Measurements from ENCODE around the gene NTM.
"Not testable (repeated sequence)": the region's sequence is repeated elsewhere in the genome, so short reads cannot be mapped to it uniquely, and the experiment has no call there.

NTM gene

DNA sequence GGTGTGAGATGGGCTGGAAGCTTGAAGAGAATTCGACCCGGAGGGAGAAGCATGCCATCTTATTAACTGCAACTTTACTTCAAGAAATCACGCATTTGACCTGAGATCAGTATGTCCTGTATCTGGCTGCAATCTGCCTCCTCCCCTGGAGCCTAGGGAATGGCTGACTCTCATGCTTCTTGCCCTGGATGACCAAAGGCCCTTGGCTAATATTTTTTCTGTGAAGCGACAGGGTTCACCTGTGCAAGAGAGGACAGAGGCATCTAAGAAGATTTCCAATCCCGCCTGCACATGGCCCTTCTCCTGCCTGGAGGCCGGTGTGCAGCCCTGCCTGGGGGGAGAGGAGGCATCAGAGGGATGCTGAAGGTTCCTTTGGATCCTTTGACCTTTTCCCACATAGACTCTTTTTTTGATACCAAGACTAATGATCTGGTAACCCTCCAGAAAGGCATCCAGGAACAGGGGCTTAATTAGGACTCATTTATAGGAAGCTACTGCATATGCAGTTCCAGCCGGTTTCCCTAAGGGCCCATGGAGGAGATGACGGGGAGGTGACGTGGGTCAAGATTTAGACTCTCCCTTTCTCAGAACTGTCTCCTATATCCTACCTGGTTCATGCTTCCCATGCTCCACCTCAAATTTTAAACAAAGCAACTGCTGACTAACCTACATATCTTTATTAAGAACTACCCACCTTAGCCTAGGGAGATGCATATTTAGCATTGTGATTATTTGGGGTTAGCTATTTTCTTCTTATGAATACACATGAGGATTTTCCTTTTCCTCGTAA, 50.8 kb downstream of the NTM start:
- H3K27ac Mint-ChIP-seq: no peak overlapping the region
- no peaks in the 10 kb centered on the region for H3K36me3 Mint-ChIP-seq (ENCODE audit: low read depth)
- DNase-seq (ENCODE audit: low spot score): no peak
- no peak overlapping the region for H3K4me3 Mint-ChIP-seq
- H3K9me3 Mint-ChIP-seq: no peaks in the 10 kb centered on the region
- H3K4me1 Mint-ChIP-seq (ENCODE audit: low read depth): no peaks in the 10 kb centered on the region
- H3K27me3 Mint-ChIP-seq (ENCODE audit: low read depth): no peaks in the 10 kb centered on the region

DNA sequence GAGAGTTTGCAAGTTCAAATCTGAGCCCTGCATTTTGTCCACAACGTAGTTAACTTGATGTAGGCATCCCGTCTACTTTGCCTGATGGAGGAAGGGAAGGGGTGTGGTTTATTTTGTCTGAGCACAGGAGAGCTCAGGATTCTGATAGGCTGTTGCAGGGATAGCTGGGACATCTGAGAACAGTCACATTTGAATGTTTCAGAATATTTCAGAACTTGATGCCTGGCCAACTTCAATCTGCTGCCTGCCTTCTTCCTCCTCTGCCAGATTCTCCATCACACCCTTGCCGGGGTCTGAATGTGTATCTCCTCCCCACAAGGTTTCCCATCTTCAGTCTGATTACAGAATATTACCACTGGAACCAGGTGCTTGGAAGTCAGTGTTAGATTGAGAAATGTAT, 51.6 kb downstream of the NTM start:
- Mint-ChIP-seq H3K27ac (no peak overlapping the region), H3K36me3 (ENCODE audit: low read depth) (no peaks in the 10 kb centered on the region), H3K27me3 (ENCODE audit: low read depth) (no peaks in the 10 kb centered on the region), H3K4me3 (no peak overlapping the region), H3K4me1 (ENCODE audit: low read depth) (no peaks in the 10 kb centered on the region), H3K9me3 (no peaks in the 10 kb centered on the region)
- DNase-seq (ENCODE audit: low spot score): no peak

DNA sequence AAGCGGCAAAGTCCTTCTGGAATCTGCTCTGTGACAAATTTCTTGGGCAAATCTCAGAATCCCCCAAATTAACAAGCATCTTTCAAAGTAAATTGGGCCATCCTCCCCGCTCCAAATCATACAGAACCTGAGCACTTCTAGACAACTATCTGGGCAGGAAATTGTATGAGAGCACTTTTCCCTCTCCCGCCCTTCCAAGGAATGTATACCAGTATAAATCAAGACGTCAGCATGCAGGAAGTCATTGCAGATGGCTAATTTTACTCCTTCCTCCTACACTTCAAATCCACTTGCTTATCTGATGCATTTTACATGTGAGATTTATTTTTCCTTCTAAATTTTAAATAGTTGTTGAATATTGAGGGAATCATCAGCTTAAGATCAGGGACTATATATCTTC, 52.1 kb downstream of the NTM start:
- Mint-ChIP-seq H3K27me3 (ENCODE audit: low read depth) (no peaks in the 10 kb centered on the region), H3K4me3 (no peak overlapping the region), H3K27ac (no peak overlapping the region), H3K36me3 (ENCODE audit: low read depth) (no peaks in the 10 kb centered on the region), H3K4me1 (ENCODE audit: low read depth) (no peaks in the 10 kb centered on the region), H3K9me3 (no peaks in the 10 kb centered on the region)
- no peak for DNase-seq (ENCODE audit: low spot score)

DNA sequence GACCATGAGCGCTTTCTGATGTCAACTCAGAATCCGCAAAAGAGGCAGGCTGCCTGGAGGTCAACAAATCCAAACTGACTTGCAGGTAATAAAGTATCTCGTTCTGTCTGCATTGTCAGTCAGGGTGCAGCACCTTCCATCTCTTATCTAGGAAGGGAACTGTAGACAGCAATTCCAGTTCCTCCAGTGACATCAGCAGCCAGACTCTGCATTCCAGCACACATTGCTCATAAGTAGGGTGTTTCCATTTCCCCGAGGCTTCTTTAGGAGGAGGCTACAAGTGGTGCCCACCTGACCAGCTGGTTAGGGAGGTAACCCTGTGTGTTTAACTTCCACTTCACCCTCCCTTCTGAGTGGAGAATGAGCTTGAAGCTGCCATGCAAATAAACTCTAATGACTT, 53.3 kb downstream of the NTM start:
- no peak overlapping the region for H3K4me3 Mint-ChIP-seq
- no peaks in the 10 kb centered on the region for H3K27me3 Mint-ChIP-seq (ENCODE audit: low read depth)
- H3K36me3 Mint-ChIP-seq (ENCODE audit: low read depth): no peaks in the 10 kb centered on the region

DNA sequence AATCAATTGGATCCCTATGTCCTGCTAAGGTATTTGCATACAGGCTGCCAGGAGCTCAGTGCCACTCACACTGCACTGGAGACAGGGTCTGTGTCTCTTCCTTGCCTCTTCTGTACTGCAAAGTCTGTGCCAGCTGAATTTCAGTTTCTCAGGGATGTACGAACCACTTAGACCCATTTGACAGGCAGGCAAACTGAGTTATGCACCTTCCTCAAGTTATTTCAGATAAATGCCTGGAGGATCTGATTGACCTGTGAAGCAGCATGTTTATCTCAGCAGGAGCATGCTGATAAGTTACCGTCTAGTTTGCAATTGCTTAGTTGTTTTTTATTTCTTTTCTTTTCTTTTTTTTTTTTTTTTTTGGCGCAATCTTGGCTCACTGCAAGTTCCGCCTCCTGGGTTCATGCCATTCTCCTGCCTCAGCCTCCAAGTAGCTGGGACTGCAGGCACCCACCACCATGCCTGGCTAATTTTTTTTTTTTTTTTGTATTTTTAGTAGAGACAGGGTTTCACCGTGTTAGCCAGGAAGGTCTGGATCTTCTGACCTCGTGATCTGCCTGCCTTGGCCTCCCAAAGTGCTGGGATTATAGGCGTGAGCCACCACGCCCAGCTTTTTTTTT, 54.0 kb downstream of the NTM start:
- H3K27ac Mint-ChIP-seq; H3K27me3 Mint-ChIP-seq (ENCODE audit: low read depth); H3K4me3 Mint-ChIP-seq; H3K36me3 Mint-ChIP-seq (ENCODE audit: low read depth); H3K9me3 Mint-ChIP-seq; DNase-seq (ENCODE audit: low spot score); H3K4me1 Mint-ChIP-seq (ENCODE audit: low read depth): not testable (repeated sequence)

More for the DNA sequence above, 53.3 kb downstream of the NTM start:
- no peak overlapping the region for H3K27ac Mint-ChIP-seq
- no peak for DNase-seq (ENCODE audit: low spot score)
- H3K4me1 Mint-ChIP-seq (ENCODE audit: low read depth): no peaks in the 10 kb centered on the region
- no peaks in the 10 kb centered on the region for H3K9me3 Mint-ChIP-seq

DNA sequence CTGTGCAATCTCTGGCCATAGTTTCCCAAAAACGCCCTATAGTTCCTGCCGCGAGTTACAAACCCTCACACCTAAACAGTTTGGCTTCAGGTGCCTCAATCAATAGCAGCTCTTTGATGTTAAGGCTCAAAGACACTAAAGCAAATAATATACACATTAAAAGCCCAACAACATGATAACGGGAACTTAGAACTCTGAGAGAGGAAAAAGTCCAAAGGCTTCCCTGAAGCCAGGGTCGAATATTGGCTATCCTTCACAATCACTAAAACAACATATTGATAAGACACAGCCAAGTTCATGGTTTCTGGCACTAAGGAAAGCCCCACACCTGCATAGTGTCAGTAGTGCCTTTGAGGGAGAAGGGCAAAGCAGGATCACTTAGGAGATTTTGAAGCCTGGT, 54.9 kb downstream of the NTM start:
- DNase-seq (ENCODE audit: low spot score): no peak
- no peak overlapping the region for H3K4me3 Mint-ChIP-seq
- no peaks in the 10 kb centered on the region for H3K9me3 Mint-ChIP-seq
- no peaks in the 10 kb centered on the region for H3K4me1 Mint-ChIP-seq (ENCODE audit: low read depth)
- H3K27ac Mint-ChIP-seq: no peak overlapping the region
- no peaks in the 10 kb centered on the region for H3K27me3 Mint-ChIP-seq (ENCODE audit: low read depth)
- no peaks in the 10 kb centered on the region for H3K36me3 Mint-ChIP-seq (ENCODE audit: low read depth)

DNA sequence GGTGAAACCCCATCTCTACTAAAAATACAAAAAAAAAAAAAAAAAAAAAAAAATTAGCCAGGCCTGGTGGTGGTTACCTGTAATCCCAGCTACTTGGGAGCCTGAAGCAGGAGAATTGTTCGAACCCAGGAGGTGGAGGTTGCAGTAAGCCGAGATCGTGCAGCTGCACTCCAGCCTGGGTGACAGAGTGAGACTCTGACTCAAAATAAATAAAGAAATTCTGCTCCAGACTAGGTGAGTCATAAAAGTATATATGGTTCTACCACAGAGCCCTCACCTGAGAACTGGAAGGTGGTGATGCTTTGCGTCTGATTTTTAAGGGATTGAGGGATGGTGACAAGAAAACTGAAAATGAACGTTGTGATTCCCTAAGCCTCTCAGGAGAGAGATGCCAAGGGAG, 58.4 kb downstream of the NTM start:
- DNase-seq (ENCODE audit: low spot score): no peak
- H3K27me3 Mint-ChIP-seq (ENCODE audit: low read depth): no peaks in the 10 kb centered on the region

DNA sequence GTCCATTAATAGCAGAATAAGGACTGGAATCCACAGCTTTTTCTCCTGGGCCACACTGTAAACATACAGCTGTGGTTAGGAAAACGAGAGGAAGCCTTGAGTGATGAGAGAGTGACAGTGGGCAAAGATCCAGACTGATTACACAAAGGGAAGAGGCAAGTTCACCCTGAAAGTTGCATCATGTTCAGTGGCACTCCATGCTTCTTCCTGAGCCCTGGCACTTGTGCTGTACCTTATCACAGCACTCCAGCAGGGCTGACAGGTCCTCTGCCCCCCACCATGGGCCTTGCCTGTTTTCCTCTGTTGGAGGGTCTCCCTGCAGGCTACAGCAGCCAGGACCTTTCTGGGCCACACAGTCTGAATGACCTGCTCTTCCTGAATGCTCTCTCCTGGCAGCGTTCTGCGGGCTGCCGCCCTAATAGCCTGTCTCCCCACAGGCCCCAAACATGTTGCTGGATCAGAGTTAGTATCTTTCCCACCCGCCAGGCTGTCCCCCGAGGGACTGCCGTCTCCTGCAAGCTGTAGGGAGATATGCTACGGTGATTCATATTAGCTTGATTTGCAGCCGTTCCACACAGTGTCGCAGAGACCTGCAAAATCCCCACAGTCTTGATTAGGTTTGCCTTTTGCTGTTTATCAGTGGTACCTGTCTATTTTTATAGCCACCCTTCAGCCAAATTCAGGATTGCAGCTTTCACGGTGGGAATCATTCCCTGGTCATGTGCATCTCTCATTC, 60.2 kb downstream of the NTM start:
- Mint-ChIP-seq H3K36me3 (ENCODE audit: low read depth) (no peaks in the 10 kb centered on the region), H3K4me1 (ENCODE audit: low read depth) (no peaks in the 10 kb centered on the region), H3K4me3 (no peak overlapping the region), H3K27ac (no peak overlapping the region), H3K9me3 (no peaks in the 10 kb centered on the region), H3K27me3 (ENCODE audit: low read depth) (no peaks in the 10 kb centered on the region)
- DNase-seq (ENCODE audit: low spot score): no peak

More for the DNA sequence above, 58.4 kb downstream of the NTM start:
- Mint-ChIP-seq H3K4me1 (ENCODE audit: low read depth) (no peaks in the 10 kb centered on the region), H3K9me3 (no peaks in the 10 kb centered on the region), H3K27ac (no peak overlapping the region), H3K4me3 (no peak overlapping the region), H3K36me3 (ENCODE audit: low read depth) (no peaks in the 10 kb centered on the region)

DNA sequence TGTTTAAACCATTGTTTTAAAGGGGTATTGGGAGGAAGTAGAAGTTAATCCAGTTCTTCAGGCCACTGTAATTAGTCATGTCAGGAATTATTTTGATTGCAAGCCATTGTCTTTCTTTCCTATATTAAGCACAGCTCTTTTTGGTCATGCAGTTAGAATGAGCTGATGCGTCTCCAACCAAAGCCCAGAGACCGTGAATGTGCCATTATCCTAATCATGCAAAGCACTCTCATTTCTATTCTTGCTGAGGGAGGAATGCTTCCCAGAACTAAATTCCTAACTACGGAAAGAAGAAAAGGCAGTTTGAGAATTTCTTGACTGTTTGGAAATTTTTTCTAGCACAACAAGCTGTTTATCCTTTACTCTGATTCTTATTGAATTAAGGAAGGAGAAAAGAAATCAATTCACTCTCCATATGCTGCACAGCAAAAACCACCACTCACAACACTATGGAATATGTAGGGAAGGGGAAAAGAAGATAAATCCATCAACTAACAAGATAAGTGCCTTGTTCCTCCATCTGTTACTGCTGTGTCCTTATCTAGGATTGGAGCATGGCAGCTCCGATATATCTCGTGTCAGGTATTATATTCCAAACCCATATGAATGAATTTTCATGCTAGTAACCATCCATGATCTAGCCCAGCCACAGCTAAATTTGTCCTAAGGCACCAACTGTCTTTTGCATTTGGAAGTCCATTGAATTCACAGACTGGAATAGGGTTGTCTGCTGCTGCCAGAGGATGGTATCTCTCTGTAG, 70.8 kb downstream of the NTM start:
- no peak for DNase-seq (ENCODE audit: low spot score)
- Mint-ChIP-seq H3K4me3 (no peak overlapping the region), H3K9me3 (peaks cover 5% of the 10 kb centered on the region), H3K27me3 (ENCODE audit: low read depth) (no peaks in the 10 kb centered on the region), H3K4me1 (ENCODE audit: low read depth) (no peaks in the 10 kb centered on the region), H3K27ac (no peak overlapping the region), H3K36me3 (ENCODE audit: low read depth) (no peaks in the 10 kb centered on the region)

DNA sequence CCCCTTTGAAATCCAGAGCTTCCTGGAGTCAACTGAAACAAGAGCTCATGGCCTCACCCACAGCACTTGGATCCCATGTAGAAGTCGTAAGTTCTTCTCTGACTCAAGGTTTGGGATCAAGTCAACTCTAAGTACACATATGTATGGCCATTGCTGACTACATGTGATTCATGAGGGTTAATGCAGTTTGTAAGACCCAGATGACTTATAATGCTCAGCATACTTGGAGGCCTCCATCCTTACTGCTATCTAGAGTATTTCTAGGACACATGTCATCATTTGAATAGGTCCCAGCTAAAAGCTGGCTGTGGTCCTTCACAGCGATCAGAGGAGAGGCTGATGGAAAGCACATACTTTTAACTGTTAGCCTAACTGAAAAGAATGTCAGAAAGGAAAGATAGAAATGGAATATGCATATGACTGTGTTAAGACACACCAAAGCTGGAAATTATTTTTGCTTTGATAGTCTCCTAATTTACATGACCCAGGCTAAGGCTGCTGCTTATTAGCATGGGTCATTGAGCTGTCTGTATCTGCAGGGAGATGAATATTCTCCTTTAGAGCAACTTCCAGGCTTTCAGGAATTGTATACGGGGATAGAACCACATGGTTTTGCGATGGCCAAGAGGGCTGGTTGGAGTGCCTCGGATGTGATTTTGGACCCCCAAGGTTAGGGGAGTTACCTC, 76.3 kb downstream of the NTM start:
- no peaks in the 10 kb centered on the region for H3K4me1 Mint-ChIP-seq (ENCODE audit: low read depth)
- no peaks in the 10 kb centered on the region for H3K36me3 Mint-ChIP-seq (ENCODE audit: low read depth)
- no peak overlapping the region for H3K4me3 Mint-ChIP-seq
- H3K27ac Mint-ChIP-seq: no peak overlapping the region
- no peaks in the 10 kb centered on the region for H3K9me3 Mint-ChIP-seq
- DNase-seq (ENCODE audit: low spot score): no peak
- no peaks in the 10 kb centered on the region for H3K27me3 Mint-ChIP-seq (ENCODE audit: low read depth)

DNA sequence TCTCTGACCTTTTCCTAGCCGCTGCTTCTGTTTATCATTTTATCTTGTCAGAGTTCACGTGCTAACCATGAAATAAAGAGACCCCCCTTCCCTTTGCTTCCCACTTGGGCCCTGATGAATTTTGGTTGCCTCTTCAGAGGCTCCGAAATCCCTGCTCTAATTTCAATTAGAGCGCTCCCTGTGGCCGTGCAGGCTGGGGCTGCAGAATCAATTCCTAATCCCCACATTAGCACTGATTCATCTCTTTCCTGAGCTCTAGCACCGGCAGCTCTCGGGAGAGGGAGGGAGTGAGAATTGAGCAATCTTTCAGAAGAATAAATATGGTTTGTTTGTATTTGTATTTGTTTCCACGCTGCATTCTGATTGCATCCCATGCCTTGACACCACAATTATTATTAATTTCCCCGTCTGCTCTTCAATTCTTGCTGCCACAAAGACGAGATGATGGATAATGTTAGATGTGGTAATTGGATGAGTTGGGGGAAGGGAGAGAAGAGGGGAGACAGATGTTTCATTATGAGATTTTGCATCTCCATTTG, 76.9 kb downstream of the NTM start:
- Mint-ChIP-seq H3K27me3 (ENCODE audit: low read depth) (no peaks in the 10 kb centered on the region), H3K36me3 (ENCODE audit: low read depth) (no peaks in the 10 kb centered on the region), H3K4me3 (no peak overlapping the region), H3K4me1 (ENCODE audit: low read depth) (no peaks in the 10 kb centered on the region), H3K27ac (no peak overlapping the region), H3K9me3 (no peaks in the 10 kb centered on the region)
- no peak for DNase-seq (ENCODE audit: low spot score)

DNA sequence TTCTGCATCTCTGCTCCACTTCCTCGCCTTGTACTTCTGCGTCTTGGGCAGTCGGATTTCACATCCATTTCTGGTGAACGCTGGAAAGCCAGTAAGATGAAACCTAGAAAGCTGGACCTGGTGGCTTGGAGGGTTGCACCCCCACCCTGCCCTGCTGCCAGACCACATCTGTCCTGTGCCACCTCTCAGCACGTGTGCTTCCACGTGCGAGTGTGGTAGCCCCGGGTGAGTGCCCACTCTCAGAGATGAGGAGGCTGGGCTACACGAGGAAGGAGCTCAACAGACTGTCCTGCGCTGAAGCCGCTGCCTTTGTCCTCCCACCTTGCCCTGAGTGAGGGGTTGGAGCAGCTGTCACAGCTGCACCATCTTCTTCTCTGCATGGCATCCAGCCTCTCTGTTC, 77.5 kb downstream of the NTM start:
- H3K4me3 Mint-ChIP-seq: no peak overlapping the region
- no peaks in the 10 kb centered on the region for H3K27me3 Mint-ChIP-seq (ENCODE audit: low read depth)
- H3K4me1 Mint-ChIP-seq (ENCODE audit: low read depth): no peaks in the 10 kb centered on the region
- no peaks in the 10 kb centered on the region for H3K36me3 Mint-ChIP-seq (ENCODE audit: low read depth)
- H3K9me3 Mint-ChIP-seq: no peaks in the 10 kb centered on the region
- no peak for DNase-seq (ENCODE audit: low spot score)
- no peak overlapping the region for H3K27ac Mint-ChIP-seq

Measured in T-helper 2 cell treated with Interferon-gamma antibody and Interleukin-4, amounts not matched to agents 5 μg/mL and 100 μg/mL, for 36 hours (primary cell).